Transverse colon (tissue), 4 donors: ENCODE results near the gene PRTFDC1. TPM values are rescaled to one million over a fixed set of nuclear protein-coding genes. Genes with fewer than 3 reads are reported as not detected.

Source experiments
- DNase-seq: peaks from one replicate; pipeline ENCODE4 v3.0.0-alpha.2; 2019
- H3K27ac ChIP-seq, 4 donors: fragments of 200-600 bp; sonication (generic); 2 replicates each; pipeline ENCODE4 v1.5.1; 2016 to 2018; ENCODE audit warnings: inconsistent platforms in 4 of 4
- H3K27me3 ChIP-seq: fragments of 200-600 bp; sonication (generic); 2 replicates; pipeline ENCODE4 v1.5.1; 2017; ENCODE audit warnings: inconsistent platforms
- H3K36me3 ChIP-seq, 4 donors: fragments of 200-600 bp; sonication (generic); 2 replicates each; pipeline ENCODE4 v1.5.1; 2017 to 2019; ENCODE audit warnings: inconsistent platforms in 4 of 4
- H3K4me1 ChIP-seq, 4 donors: fragments of 200-600 bp; sonication (generic); 2 replicates each; pipeline ENCODE4 v1.5.1; 2017 to 2020; ENCODE audit warnings: inconsistent platforms in 4 of 4
- H3K4me3 ChIP-seq, 4 donors: fragments of 200-600 bp; sonication (generic); 1 replicate in 1 of 4; 2 replicates in 3 of 4; pipeline versions ENCODE4 v1.5.1 to v1.6.1; 2017 to 2019; ENCODE audit warnings: inconsistent platforms in 4 of 4
- H3K9me3 ChIP-seq, 2 donors: fragments of 200-600 bp; sonication (generic); 2 replicates each; pipeline ENCODE4 v1.5.1; 2017 to 2019; ENCODE audit warnings: inconsistent platforms in 2 of 2
- CTCF ChIP-seq, 5 experiments: fragments of 200-600 bp in 3 of 5; fragments of 450-650 bp in 2 of 5; sonication (generic) in 3 of 5; IDR thresholded peaks; 1 replicate in 2 of 5; 2 replicates in 3 of 5; pipeline ENCODE4 v1.5.1; 2016 to 2017; ENCODE audit warnings: antibody characterized with exemption in 5 of 5, inconsistent platforms in 3 of 5, mild to moderate bottlenecking in 2 of 5, moderate library complexity in 1 of 5
- EP300 ChIP-seq: sonication (generic); formaldehyde crosslinking; IDR thresholded peaks from one replicate; pipeline ENCODE4 v1.6.1; 2017; ENCODE audit warnings: antibody characterized with exemption, low read depth
- POLR2A ChIP-seq: fragments of 450-650 bp; IDR thresholded peaks from one replicate; pipeline ENCODE4 v1.6.1; 2016; ENCODE audit warnings: antibody characterized with exemption, mild to moderate bottlenecking, moderate library complexity
- POLR2AphosphoS5 ChIP-seq, 3 donors: sonication (generic); formaldehyde crosslinking; IDR thresholded peaks; one replicate each; pipeline ENCODE4 v1.6.1; 2016; ENCODE audit warnings: antibody characterized with exemption in 3 of 3
- WGBS, 2 donors: methylation state at CpG; one replicate each; pipeline ENCODE4 v1.1.5; 2018; ENCODE audit warnings: low coverage in 1 of 2; 5-methylcytosine and 5-hydroxymethylcytosine counted together
- in situ Hi-C, 4 donors: fragments of 200-750 bp; cut with MboI; loops; one replicate each; pipeline versions ENCODE4 v1.15.0 to v1.15.1; 2017; ENCODE audit warnings: low sequenced_read_pairs in 3 of 4, low pct_ligation_motif_present in 1 of 4, low pct_unique_long_range_greater_than_20kb in 1 of 4
- intact Hi-C: fragments of 100-400 bp; cut with DNase I; formaldehyde crosslinking; loops from one replicate; pipeline ENCODE4 v1.15.1; 2023; ENCODE audit warnings: low total_unique reads
- total RNA-seq, 4 donors: library from RNA; depleted of rRNA; stranded (reverse); fragments of >200 nt; gene quantifications; one replicate each; pipeline ENCODE4 v1.1.0, GENCODE V29; 2016

The PRTFDC1 gene
- total RNA-seq, 4 donors from 2014 or later = 0.80 to 6.7 (median 4.9) TPM; not detected in 1

GRCh38 chr10:24813856-24814255 lies 138.6 kb downstream of the PRTFDC1 start:
- H3K4me3 ChIP-seq = no peak overlapping the region
- intact Hi-C loops = no loop called here
- WGBS, 2 donors = 86 to 95% methylated on average over 4 of the region's 4 CpGs
- no peaks in the 10 kb centered on the region for H3K4me1 ChIP-seq
- DNase-seq = no peak
- H3K36me3 ChIP-seq = no peaks in the 10 kb centered on the region
- H3K27me3 ChIP-seq = no peaks in the 10 kb centered on the region
- TF ChIP-seq CTCF (IDR thresholded peaks at IDR 0.05) = no peak
- no peak for TF ChIP-seq EP300
- no peak for TF ChIP-seq POLR2A
- TF ChIP-seq POLR2AphosphoS5 (IDR thresholded peaks at IDR 0.05) = no peak
- in situ Hi-C loops = no loop called here
- H3K27ac ChIP-seq = no peak overlapping the region
- H3K9me3 ChIP-seq = no peaks in the 10 kb centered on the region

- no peak for TF ChIP-seq POLR2AphosphoS5 (IDR thresholded peaks at IDR 0.05)
- TF ChIP-seq CTCF (IDR thresholded peaks at IDR 0.05) = no peak
- TF ChIP-seq EP300 = no peak
- no peak for TF ChIP-seq POLR2A
Observed at GRCh38 chr10:24806262-24806661, 146.1 kb downstream of the PRTFDC1 start.

GRCh38 chr10:24804956-24805355 lies 147.4 kb downstream of the PRTFDC1 start:
- Histone ChIP-seq H3K9me3 (no peaks in the 10 kb centered on the region), H3K4me3 (no peak overlapping the region), H3K27ac (no peak overlapping the region), H3K4me1 (no peaks in the 10 kb centered on the region), H3K36me3 (no peaks in the 10 kb centered on the region), H3K27me3 (no peaks in the 10 kb centered on the region)
- in situ Hi-C loops (no loop called here), intact Hi-C loops (no loop called here)
- TF ChIP-seq POLR2A (no peak), CTCF (IDR thresholded peaks at IDR 0.05) (no peak), POLR2AphosphoS5 (IDR thresholded peaks at IDR 0.05) (no peak), EP300 (no peak)
- no peak for DNase-seq

More at GRCh38 chr10:24806262-24806661, 146.1 kb downstream of the PRTFDC1 start:
- Histone ChIP-seq H3K27me3 (no peaks in the 10 kb centered on the region), H3K27ac (no peak overlapping the region), H3K4me3 (no peak overlapping the region), H3K36me3 (no peaks in the 10 kb centered on the region), H3K9me3 (no peaks in the 10 kb centered on the region), H3K4me1 (no peaks in the 10 kb centered on the region)
- in situ Hi-C loops = no loop called here
- 88 to 90% methylated on average over 3 to 5 of the region's 5 CpGs for WGBS, 2 donors
- DNase-seq = no peak
- intact Hi-C loops = no loop called here

- 86 to 93% methylated on average over 5 to 8 of the region's 8 CpGs for WGBS, 2 donors
- no peak for DNase-seq
- Histone ChIP-seq H3K27ac (no peak overlapping the region), H3K27me3 (no peaks in the 10 kb centered on the region), H3K4me3 (no peak overlapping the region), H3K9me3 (no peaks in the 10 kb centered on the region), H3K4me1 (no peaks in the 10 kb centered on the region), H3K36me3 (no peaks in the 10 kb centered on the region)
- in situ Hi-C loops (no loop called here), intact Hi-C loops (no loop called here)
- TF ChIP-seq EP300 (no peak), POLR2A (no peak), POLR2AphosphoS5 (IDR thresholded peaks at IDR 0.05) (no peak), CTCF (IDR thresholded peaks at IDR 0.05) (no peak)
Observed at GRCh38 chr10:24804392-24804791, 148.0 kb downstream of the PRTFDC1 start.
